Muscle layer of duodenum (tissue), 2 donors: ENCODE results near the gene GABBR1.
A peak's percentile ranks its signal among the peaks of the same experiment; 100 is the strongest.

ENCODE experiments used
- H3K27ac ChIP-seq: one replicate; pipeline ENCODE4 v1.7.0; 2013; ENCODE audit warnings: mild to moderate bottlenecking, low read length
- H3K27me3 ChIP-seq: one replicate; pipeline ENCODE4 v1.7.0; 2013; ENCODE audit warnings: low read depth, mild to moderate bottlenecking, control low read depth, low read length
- H3K36me3 ChIP-seq, 2 donors: one replicate each; pipeline ENCODE4 v1.7.0; 2013; ENCODE audit warnings: low read length in 2 of 2, control low read depth in 1 of 2, mild to moderate bottlenecking in 1 of 2; ENCODE audit not compliant: insufficient read depth in 2 of 2, control insufficient read depth in 1 of 2
- H3K4me1 ChIP-seq, 2 donors: one replicate each; pipeline ENCODE4 v1.7.0; 2013; ENCODE audit warnings: low read length in 2 of 2, mild to moderate bottlenecking in 2 of 2, control low read depth in 1 of 2, moderate library complexity in 1 of 2; ENCODE audit not compliant: insufficient read depth in 2 of 2, control insufficient read depth in 1 of 2
- H3K4me3 ChIP-seq, 2 donors: one replicate each; pipeline ENCODE4 v1.7.0; 2013; ENCODE audit warnings: low read length in 2 of 2, low read depth in 1 of 2, mild to moderate bottlenecking in 1 of 2
- H3K9me3 ChIP-seq, 2 donors: one replicate each; pipeline ENCODE4 v1.7.0; 2013; ENCODE audit warnings: low read length in 2 of 2, control low read depth in 1 of 2, mild to moderate bottlenecking in 1 of 2; ENCODE audit not compliant: control insufficient read depth in 1 of 2
- donor health status: healthy.

Gene GABBR1

DNA sequence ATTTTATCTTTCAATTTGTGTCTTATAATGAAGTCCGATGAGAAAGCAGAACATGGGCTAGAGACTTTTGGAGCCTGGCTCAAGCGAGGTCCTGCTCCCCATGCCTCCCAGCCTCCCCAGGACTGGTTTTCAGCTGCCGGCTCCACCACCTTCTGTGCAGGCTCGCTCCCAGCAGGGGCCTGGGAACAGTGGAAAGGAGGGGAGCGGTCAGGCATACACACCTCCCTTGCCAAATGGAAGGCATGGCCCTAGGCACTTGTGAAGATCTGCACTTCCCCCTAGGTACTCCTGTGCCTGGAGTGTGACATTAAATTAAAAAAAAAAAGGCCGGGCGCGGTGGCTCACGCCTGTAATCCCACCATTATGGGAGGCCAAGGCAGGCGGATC is 19.2 kb upstream of the GABBR1 start:
- Histone ChIP-seq H3K27ac (no peak overlapping the region), H3K36me3 (no peaks in the 10 kb centered on the region), H3K9me3 (no peaks in the 10 kb centered on the region), H3K27me3 (no peaks in the 10 kb centered on the region), H3K4me3 (no peak overlapping the region), H3K4me1 (no peaks in the 10 kb centered on the region)

DNA sequence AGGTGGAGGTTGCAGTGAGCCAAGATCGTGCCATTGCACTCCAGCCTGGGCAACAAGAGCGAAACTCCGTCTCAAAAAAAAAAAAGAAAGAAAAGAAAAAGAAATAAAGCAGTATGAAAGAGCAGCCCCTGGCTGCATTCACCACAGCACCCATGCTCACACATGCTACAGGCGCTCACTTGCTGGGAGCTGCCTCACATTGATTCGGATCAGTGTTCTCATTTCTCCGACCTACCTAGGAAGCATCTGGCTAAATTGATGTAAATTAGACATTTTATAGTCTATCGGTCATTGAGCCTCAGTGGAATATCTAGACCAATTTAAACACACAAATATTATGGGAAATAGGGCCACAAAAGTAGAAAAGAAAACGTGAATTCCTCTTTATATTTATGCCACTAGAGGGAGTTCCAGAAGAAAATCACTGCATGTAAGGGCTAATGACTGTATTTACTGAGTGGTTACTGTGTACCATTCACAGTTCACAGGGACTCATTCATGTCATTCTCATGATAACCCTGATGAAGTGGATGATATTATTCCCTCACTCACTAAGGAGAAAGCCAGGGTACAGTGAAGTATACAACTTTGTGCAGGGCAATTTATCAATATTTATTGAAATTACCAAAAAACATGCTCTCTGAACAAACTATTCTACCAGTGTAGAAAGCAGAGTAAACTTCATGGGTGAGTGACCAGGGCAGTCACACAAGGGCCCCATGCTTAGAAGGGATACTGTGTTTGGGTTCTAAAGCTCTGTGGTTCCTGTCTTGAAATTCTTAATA is 18.6 kb upstream of the GABBR1 start:
- no peak overlapping the region for H3K27ac ChIP-seq
- H3K4me3 ChIP-seq: no peak overlapping the region
- H3K27me3 ChIP-seq: no peaks in the 10 kb centered on the region
- no peaks in the 10 kb centered on the region for H3K9me3 ChIP-seq
- no peaks in the 10 kb centered on the region for H3K36me3 ChIP-seq
- H3K4me1 ChIP-seq: no peaks in the 10 kb centered on the region

DNA sequence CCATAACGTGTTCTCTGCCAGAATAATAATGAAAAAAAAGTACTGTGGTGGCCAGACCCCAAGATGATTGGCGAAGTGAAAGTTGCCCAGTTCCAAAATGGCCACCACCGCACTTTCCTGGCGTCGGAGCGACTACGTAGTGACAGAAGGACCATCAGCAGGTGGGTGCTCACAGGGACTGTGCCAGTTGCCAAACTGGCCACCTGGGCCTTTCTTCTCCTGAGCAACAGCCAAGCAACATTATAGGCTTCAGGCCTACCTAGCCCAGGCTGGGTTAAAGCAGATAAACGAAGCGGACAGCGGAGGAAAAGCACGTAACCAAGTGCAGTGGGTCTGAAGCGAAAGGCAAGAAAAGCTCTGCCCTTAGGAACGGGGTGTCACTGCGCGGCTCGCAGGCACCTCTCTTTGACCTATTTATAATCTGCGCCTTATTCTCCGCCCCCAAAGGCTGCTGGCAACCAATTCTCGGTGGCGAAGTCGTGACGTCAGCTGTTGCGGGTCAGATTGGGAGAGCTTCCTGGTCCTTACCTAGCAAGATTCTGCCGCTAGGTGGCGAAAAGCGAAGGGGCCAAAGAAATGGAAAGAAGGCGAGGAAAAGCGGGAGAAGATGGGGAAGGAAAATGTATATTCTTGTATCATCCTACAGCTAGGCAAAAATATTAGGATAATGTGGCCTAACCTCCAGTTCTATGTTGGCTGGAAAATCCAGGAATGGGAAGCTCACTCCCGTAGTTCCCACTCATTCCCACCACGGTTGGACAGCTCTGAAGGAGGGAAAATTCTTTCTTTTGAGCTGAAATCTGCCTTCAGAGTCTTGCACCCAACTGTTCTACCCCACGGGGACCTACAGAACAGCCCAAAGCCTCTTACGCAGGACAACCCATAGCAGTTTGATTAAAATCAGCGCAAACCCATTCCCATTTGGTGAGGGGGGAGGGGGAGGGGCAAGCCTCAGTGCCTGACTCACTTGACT is 17.0 kb upstream of the GABBR1 start:
- H3K27me3 ChIP-seq: no peaks in the 10 kb centered on the region
- H3K27ac ChIP-seq: peak overlapping the region; percentile 97
- no peaks in the 10 kb centered on the region for H3K36me3 ChIP-seq
- no peaks in the 10 kb centered on the region for H3K4me1 ChIP-seq
- H3K9me3 ChIP-seq: no peaks in the 10 kb centered on the region
- peak overlapping the region; percentile 70 to 92 for H3K4me3 ChIP-seq

DNA sequence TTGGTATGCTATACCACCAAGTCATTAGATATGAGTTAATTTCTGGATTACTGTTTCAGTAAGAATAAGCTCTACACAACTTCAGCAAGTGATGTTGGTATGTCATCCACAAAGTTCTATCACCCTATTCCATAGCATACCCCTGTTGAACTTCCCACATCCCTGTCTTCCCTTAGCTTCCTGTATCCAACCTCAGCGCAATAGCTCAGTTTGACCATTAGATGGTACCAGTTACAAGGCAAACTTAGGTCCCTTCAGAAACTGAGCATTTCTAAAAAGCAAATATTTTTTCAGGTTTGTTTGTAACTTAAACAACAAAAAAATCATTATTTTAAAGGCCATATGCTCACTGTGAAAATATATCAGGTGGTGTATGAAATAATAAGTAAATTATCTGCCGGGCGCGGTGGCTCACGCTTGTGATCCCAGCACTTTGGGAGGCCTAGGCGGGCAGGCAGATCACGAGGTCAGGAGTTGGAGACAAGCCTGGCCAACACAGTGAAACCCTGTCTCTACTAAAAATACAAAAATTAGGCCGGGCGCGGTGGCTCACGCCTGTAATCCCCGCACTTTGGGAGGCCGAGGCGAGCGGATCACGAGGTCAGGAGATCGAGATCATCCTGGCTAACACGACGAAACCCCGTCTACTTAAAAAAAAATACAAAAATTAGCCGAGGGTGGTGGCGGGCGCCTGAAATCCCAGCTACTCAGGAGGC is 15.1 kb upstream of the GABBR1 start:
- Histone ChIP-seq H3K4me1 (no peaks in the 10 kb centered on the region), H3K4me3 (no peak overlapping the region), H3K27ac (no peak overlapping the region), H3K36me3 (no peaks in the 10 kb centered on the region), H3K27me3 (no peaks in the 10 kb centered on the region), H3K9me3 (no peaks in the 10 kb centered on the region)

DNA sequence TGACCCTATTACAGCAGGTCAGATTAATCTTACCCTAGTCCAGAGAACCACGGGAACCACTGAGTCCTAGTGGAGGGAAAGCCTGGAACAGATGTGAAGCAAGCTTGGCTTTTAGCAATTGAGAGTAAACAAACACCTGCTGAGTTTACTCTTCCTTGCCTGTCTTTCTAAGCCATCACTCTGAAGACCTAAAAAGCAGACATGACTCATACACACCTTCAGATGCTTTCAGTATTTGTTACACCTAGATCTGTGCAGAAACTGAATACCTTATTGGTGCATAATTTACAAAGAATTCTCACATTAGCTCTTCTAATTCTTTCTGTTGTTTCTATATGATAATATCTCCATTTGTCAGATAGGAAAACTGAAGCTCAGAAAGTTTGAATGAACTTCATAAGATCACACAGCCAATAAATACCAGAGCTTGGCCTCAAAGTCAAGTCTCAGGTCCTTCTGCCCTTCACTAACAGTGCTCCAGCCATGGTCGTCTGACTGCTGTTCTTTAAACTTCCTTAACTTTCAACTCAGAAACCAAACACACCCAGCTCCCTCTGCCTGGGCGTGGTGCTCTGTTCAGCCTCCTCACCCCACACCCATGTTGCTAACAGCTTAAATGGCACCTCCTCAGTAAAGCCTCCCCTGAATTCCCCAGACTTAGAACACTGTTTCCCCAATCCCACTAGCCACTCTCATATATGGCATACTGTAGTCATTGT is 8.6 kb upstream of the GABBR1 start:
- Histone ChIP-seq H3K9me3 (no peaks in the 10 kb centered on the region), H3K4me3 (no peak overlapping the region), H3K4me1 (no peaks in the 10 kb centered on the region), H3K36me3 (no peaks in the 10 kb centered on the region), H3K27ac (no peak overlapping the region), H3K27me3 (no peaks in the 10 kb centered on the region)

DNA sequence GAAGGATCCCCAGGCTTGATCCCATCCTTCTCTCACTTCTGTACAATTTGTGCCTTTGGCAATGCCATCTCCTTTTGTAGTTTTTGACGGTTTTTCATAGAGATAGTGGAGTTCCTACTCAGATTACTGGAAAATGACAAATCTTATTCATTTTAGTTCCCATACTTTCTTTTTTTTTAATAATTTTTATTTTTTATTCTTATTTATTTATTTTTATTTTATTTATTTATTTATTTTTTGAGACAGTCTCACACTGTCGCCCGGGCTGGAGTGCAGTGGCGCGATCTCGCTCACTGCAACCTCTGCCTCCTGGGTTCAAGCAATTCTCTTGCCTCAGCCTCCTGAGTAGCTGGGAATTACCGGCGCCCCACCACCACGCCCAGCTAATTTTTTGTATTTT is 4.3 kb upstream of the GABBR1 start:
- H3K9me3 ChIP-seq: no peaks in the 10 kb centered on the region
- H3K36me3 ChIP-seq: no peaks in the 10 kb centered on the region
- no peak overlapping the region for H3K27ac ChIP-seq
- H3K27me3 ChIP-seq: no peaks in the 10 kb centered on the region
- H3K4me3 ChIP-seq: no peak overlapping the region
- H3K4me1 ChIP-seq: peaks cover 0 to 1% of the 10 kb centered on the region in 2 donors

DNA sequence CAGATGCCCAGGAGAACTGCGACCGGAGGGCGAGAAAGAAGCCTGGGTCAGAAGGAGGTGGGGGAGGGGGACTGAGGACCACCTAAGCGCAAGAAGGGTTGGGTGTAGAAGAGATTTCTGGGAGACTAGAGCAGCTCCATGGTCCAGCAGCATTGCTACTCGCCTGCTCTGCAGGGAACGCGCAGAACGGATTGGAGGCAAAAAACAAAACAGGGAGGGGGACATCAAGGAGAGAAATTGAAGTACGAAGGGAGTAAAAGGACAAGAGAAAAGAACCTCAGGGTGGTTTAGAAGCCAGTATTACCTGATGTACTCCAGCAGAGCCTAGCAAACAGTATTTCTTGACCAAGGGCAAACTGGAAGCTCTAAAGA is 537 bp upstream of the GABBR1 start:
- peaks cover 5 to 31% of the 10 kb centered on the region in 2 donors for H3K4me1 ChIP-seq
- H3K27ac ChIP-seq: no peak overlapping the region

DNA sequence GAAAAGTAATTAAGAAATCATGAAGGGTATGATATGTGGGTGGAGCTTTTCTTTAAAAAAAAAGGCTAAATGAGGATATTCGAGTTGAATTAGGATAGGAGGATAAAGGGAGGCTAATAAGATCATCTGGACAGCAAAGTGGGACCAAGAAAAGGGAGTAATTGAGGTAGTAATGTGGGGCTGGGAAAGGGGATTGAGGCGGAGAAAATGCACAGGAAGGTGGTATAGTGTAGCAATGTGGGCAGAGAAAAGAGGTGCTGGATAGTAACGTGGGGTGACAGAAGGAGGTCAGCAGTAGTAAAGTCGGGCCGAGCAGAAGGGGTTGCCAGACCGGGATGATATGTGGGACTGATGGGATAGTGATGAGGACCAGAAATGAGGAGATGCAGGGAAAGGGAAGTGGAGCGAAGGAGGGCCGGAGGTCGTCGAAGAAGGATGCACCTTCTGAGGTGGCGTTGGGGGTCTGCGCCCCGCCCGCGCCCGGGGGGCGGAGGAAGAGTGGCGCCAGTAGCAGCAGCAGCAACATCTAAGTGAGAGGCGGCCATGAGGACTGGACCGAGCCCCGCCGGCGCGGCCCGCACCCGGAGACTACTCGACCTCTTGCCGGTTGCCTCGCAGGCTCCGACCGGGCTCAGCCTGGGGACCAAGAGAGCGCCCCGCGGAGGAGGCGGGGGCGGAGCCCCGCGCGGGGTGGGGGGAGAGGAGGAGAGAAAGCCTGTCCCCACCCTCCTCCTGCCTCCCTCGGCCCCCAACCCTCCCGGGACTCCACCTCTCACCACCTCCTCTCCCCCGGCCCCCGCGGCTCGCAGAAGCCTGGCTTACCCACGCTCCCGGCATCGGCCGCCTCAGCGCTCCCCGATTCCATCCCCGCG is 887 bp downstream of the GABBR1 start:
- Histone ChIP-seq H3K9me3 (no peaks in the 10 kb centered on the region), H3K4me3 (peak overlapping the region; percentile 53 to 76), H3K36me3 (no peaks in the 10 kb centered on the region), H3K27me3 (no peaks in the 10 kb centered on the region), H3K4me1 (peaks cover 5 to 31% of the 10 kb centered on the region in 2 donors), H3K27ac (no peak overlapping the region)

More for the DNA sequence above, 537 bp upstream of the GABBR1 start:
- Histone ChIP-seq H3K4me3 (peak overlapping the region; percentile 53 to 76), H3K27me3 (no peaks in the 10 kb centered on the region), H3K9me3 (no peaks in the 10 kb centered on the region), H3K36me3 (no peaks in the 10 kb centered on the region)

DNA sequence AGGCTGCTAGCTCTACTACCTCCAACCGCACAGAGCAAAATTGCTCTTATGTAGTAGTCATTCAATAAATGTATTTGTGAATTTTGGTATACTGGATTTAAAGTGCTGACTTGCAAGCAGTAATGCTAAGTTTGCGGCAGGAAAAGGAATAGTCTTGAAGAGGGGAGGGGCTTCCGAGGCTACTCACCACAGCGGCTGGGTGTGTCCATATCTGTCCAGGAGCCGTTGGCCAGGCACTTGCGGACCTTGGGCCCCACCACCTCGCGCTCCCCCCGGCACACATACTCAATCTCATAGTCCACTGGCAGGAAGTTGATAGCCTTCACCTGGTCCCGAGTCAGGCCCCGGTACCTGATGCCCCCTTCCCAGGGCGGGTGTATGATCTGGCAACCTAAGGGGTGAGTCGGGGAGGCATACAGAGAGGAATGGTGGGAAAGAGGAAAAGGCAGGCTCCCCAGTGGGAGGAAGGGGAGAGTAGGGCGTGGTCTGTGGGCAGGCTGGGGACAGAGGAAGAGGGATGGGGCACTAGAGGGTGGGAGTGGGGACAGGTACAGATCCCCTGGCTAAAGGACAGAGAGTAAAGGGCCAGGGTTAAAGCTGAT is 1.7 kb downstream of the GABBR1 start:
- no peak overlapping the region for H3K27ac ChIP-seq
- H3K4me1 ChIP-seq: peaks cover 5 to 31% of the 10 kb centered on the region in 2 donors

DNA sequence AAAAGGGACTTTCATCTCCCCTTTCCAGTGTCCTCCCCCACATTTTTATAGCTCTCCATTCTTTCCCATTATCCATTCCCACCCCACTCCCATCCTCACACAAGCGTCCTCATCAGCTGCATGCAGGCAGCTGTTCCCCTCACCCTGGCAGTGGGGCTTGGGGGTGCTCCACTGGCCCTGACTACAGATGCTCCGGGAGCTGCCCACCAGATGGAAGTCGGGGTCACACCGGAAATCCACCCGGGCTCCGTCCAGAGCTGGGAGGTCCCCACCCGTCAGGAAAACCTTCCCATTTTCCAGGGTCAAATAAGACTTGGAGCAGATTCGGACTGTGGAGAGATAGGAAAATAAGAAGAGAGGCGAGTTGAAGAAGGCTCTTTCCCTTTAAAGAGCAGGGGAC is 2.7 kb downstream of the GABBR1 start:
- no peaks in the 10 kb centered on the region for H3K9me3 ChIP-seq
- no peak overlapping the region for H3K4me3 ChIP-seq
- H3K27ac ChIP-seq: no peak overlapping the region
- H3K4me1 ChIP-seq: peaks cover 5 to 31% of the 10 kb centered on the region in 2 donors
- no peaks in the 10 kb centered on the region for H3K27me3 ChIP-seq
- H3K36me3 ChIP-seq: no peaks in the 10 kb centered on the region

More for the DNA sequence above, 1.7 kb downstream of the GABBR1 start:
- H3K36me3 ChIP-seq: no peaks in the 10 kb centered on the region
- H3K9me3 ChIP-seq: no peaks in the 10 kb centered on the region
- H3K27me3 ChIP-seq: no peaks in the 10 kb centered on the region
- peak overlapping the region in 1 of 2 donors; percentile 53 for H3K4me3 ChIP-seq
